Measurements from ENCODE around the gene RSPRY1.

Gene RSPRY1

GRCh38 chr16:57155702-57156350, 30.3 kb upstream of the RSPRY1 start:
- DNase-seq (ENCODE audit: insufficient read length, low spot score) (no peak), FAIRE-seq (no peak)
- no peak for TF ChIP-seq CTCF (IDR thresholded peaks at IDR 0.05; ENCODE audit: insufficient read depth, missing control alignments)

DNA sequence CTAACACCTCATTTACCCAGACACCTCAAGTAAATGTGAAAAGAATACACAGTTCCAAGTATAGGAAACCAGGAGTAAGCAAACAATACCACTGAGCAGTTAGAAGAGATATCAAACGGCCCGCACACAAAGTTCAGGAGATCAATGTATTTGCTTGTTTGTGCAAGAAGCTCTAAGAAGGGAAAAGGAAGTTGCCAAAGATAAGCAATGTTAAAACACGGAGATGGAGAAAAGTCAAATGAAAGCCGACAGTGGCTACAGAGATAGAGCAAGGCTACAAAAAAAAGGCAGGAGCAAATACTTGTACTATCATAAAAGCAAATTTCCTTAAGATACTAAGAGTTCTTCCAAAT, 29.8 kb upstream of the RSPRY1 start:
- TF ChIP-seq CTCF (IDR thresholded peaks at IDR 0.05; ENCODE audit: insufficient read depth, missing control alignments): no peak
- FAIRE-seq (no peak), DNase-seq (ENCODE audit: insufficient read length, low spot score) (no peak)

GRCh38 chr16:57157533-57157932, 28.6 kb upstream of the RSPRY1 start:
- DNase-seq (ENCODE audit: insufficient read length, low spot score): no peak
- no peak for TF ChIP-seq CTCF (IDR thresholded peaks at IDR 0.05; ENCODE audit: insufficient read depth, missing control alignments)
- FAIRE-seq: no peak

DNA sequence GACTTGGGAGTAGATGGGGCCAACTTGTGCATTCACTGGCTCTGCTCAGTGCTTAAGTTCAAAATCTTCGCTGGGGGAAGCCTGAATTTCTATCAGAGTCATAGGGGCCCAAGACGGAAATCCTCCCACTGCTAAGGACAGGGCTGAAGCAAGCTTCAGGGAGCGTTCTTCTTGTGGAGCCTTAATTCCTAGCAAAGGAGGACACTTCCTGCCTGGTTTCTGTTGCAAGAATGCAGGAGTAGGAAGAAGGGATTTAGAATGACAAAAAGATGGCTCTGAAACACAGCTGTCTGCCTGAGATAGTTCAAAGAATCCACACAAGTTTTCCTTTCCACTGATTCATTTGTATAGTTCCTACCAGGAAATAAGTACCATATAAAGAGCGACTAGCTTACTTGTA, 26.7 kb upstream of the RSPRY1 start:
- no peak for TF ChIP-seq CTCF (IDR thresholded peaks at IDR 0.05; ENCODE audit: insufficient read depth, missing control alignments)
- FAIRE-seq (no peak), DNase-seq (ENCODE audit: insufficient read length, low spot score) (no peak)

DNA sequence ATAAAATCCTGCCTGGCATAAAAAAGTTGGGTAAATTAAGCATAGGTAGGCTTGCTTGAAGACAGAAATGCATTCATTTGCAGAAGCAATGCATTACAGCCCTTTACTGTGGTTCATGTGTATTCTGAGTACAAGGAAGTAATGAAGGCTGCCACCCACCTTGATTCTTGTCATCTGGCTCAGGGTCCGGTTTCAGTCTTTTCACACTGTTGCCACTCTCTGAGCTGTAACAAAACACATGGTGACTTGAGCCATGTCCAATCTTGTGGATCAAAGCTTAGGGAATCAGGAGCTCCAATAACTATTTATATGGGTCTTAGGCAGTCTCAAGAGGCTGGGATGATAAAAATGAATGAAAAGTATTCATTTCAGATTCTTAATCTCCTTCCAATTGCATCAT, 22.3 kb upstream of the RSPRY1 start:
- FAIRE-seq (no peak), DNase-seq (ENCODE audit: insufficient read length, low spot score) (no peak)
- TF ChIP-seq CTCF (IDR thresholded peaks at IDR 0.05; ENCODE audit: insufficient read depth, missing control alignments): no peak

DNA sequence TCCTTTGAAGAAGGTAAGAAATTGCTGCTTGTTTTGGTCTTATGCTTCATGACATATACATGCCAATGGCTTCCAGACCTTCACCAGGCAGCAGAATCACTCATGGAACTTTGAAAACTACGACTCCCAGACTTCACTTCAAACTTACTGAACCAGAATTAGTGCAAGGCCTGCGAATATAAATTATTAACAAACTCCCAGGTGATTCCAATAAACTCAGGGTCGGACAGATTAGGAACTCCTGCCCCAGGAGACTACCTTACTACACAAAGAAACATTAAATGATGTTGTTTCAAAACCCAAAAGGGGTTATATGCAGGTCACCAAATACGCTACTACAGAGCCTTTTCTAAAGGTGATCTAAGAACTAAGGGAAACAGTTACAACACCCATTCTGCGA, 20.6 kb upstream of the RSPRY1 start:
- no peak for FAIRE-seq
- DNase-seq (ENCODE audit: insufficient read length, low spot score): no peak
- TF ChIP-seq CTCF (IDR thresholded peaks at IDR 0.05; ENCODE audit: insufficient read depth, missing control alignments): no peak

GRCh38 chr16:57165938-57166337, 20.2 kb upstream of the RSPRY1 start:
- no peak for FAIRE-seq
- TF ChIP-seq CTCF (IDR thresholded peaks at IDR 0.05; ENCODE audit: insufficient read depth, missing control alignments): no peak
- no peak for DNase-seq (ENCODE audit: insufficient read length, low spot score)

All from D721Med (cell line).